Loucy (cell line): Measurements from ENCODE around the gene SLC12A5.

Source experiments
- EZH2phosphoT487 ChIP-seq: fragments of 200-600 bp; IDR thresholded peaks from 2 replicates; pipeline ENCODE4 v1.6.1; 2018; ENCODE audit warnings: antibody characterized with exemption, mild to moderate bottlenecking, moderate library complexity, borderline replicate concordance
- TF ChIP-seq, protein P1 (sequence below): fragments of 200-600 bp; sonication (generic); conservative IDR thresholded peaks from 2 replicates; pipeline ENCODE4 v1.5.1; 2014; ENCODE audit warnings: mild to moderate bottlenecking, antibody characterized with exemption, low read length

DNA sequence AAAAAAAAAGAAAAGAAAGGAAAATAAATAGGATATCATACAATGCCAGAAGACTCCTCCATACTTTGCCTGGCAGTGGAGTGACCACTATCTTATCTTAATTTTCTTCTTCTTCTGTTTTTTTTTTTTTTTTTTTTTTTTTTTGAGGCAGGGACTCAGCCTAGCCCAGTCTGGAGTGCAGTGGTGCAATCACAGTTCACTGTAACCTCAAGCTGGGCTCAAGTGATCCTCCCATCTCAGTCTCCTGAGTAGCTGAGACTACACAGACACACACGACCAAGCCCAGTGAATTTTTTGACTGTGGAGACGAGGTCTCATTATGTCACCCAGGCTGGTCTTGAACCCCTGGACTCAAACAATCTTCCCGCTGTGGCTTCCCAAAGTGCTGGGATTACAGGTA is 37.4 kb upstream of the SLC12A5 start:
- TF ChIP-seq, protein P1, sequence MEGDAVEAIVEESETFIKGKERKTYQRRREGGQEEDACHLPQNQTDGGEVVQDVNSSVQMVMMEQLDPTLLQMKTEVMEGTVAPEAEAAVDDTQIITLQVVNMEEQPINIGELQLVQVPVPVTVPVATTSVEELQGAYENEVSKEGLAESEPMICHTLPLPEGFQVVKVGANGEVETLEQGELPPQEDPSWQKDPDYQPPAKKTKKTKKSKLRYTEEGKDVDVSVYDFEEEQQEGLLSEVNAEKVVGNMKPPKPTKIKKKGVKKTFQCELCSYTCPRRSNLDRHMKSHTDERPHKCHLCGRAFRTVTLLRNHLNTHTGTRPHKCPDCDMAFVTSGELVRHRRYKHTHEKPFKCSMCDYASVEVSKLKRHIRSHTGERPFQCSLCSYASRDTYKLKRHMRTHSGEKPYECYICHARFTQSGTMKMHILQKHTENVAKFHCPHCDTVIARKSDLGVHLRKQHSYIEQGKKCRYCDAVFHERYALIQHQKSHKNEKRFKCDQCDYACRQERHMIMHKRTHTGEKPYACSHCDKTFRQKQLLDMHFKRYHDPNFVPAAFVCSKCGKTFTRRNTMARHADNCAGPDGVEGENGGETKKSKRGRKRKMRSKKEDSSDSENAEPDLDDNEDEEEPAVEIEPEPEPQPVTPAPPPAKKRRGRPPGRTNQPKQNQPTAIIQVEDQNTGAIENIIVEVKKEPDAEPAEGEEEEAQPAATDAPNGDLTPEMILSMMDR, result no peak
- no peak for TF ChIP-seq EZH2phosphoT487
